Stimulated activated CD4-positive, alpha-beta T cell treated with anti-CD3 and anti-CD28 coated beads, Interleukin-1b, Interleukin-23, amount 100 ng/mL, for 4 hours (primary cell): ENCODE measurements around the gene POLDIP2.

ENCODE experiments used
- DNase-seq, 2 donors: peaks; one replicate each; pipeline ENCODE4 v3.0.0-alpha.2; 2020; ENCODE audit warnings: low read depth in 2 of 2

The POLDIP2 gene

GRCh38 chr17:28357061-28357900 is at the start of gene POLDIP2:
Gene POLDIP2, minus strand, starts transcription at chr17:28357527. Its CDS starts 79 bp downstream, at chr17:28357448.
- DNase-seq: peak; percentile 89 to 92

GRCh38 chr17:28406473-28406814 is 49.1 kb upstream of the POLDIP2 start:
- DNase-seq: no peak

GRCh38 chr17:28405632-28406472 is 48.5 kb upstream of the POLDIP2 start, which contains the start of gene SLC46A1:
Gene SLC46A1, minus strand, starts transcription at chr17:28406212. Its CDS starts 98 bp downstream, at chr17:28406114.
- DNase-seq: peak; percentile 23 to 63

- DNase-seq: no peak
Observed at GRCh38 chr17:28404812-28405570, 47.7 kb upstream of the POLDIP2 start.

GRCh38 chr17:28404461-28404811 is 47.1 kb upstream of the POLDIP2 start:
- DNase-seq: no peak

GRCh38 chr17:28404007-28404406 is 46.7 kb upstream of the POLDIP2 start:
- no peak for DNase-seq

- no peak for DNase-seq
Observed at GRCh38 chr17:28402844-28403243, 45.5 kb upstream of the POLDIP2 start.

- DNase-seq: no peak
Observed at GRCh38 chr17:28402224-28402630, 44.9 kb upstream of the POLDIP2 start.

- no peak for DNase-seq
Observed at GRCh38 chr17:28399808-28400207, 42.5 kb upstream of the POLDIP2 start.

GRCh38 chr17:28398280-28398981 is 41.1 kb upstream of the POLDIP2 start:
- no peak for DNase-seq

GRCh38 chr17:28397687-28398279 is 40.5 kb upstream of the POLDIP2 start:
- no peak for DNase-seq

- no peak for DNase-seq
Observed at GRCh38 chr17:28397275-28397674, 39.9 kb upstream of the POLDIP2 start.

GRCh38 chr17:28396635-28397239 is 39.4 kb upstream of the POLDIP2 start:
- no peak for DNase-seq

GRCh38 chr17:28395968-28396367 is 38.6 kb upstream of the POLDIP2 start:
- no peak for DNase-seq

GRCh38 chr17:28395426-28395825 is 38.1 kb upstream of the POLDIP2 start:
- no peak for DNase-seq

- no peak for DNase-seq
Observed at GRCh38 chr17:28394337-28395116, 37.2 kb upstream of the POLDIP2 start.

GRCh38 chr17:28392491-28392890 is 35.2 kb upstream of the POLDIP2 start:
- no peak for DNase-seq

GRCh38 chr17:28391401-28391800 is 34.1 kb upstream of the POLDIP2 start:
- no peak for DNase-seq

GRCh38 chr17:28390984-28391383 is 33.7 kb upstream of the POLDIP2 start:
- no peak for DNase-seq

- DNase-seq: no peak
Observed at GRCh38 chr17:28390563-28390962, 33.2 kb upstream of the POLDIP2 start.
